GM12891 (cell line): Measurements from ENCODE around the gene CHCT1.
A peak's percentile ranks its signal among the peaks of the same experiment; 100 is the strongest.

Experiments
- DNase-seq: peaks from one replicate; pipeline ENCODE4 v3.0.0; 2011; ENCODE audit warnings: low spot score; ENCODE audit not compliant: insufficient read length
- FAIRE-seq: peaks from 2 replicates; lab custom pipeline; 2011; peaks lifted over from hg19 to GRCh38; lab: Jason Lieb, UNC
- PAX5 ChIP-seq: IDR thresholded peaks from 2 replicates; pipeline ENCODE4 v1.6.1; 2011; ENCODE audit warnings: low read length, moderate library complexity, mild to moderate bottlenecking; ENCODE audit not compliant: insufficient read depth, severe bottlenecking
- POLR2A ChIP-seq: IDR thresholded peaks from 2 replicates; pipeline ENCODE4 v1.6.1; 2011; ENCODE audit warnings: low read depth, low read length, control low read depth
- POLR2AphosphoS5 ChIP-seq: IDR thresholded peaks from 2 replicates; pipeline ENCODE4 v1.6.1; 2011; ENCODE audit warnings: low read depth, low read length, control low read depth
- POU2F2 ChIP-seq: IDR thresholded peaks from 2 replicates; pipeline ENCODE4 v1.6.1; 2011; ENCODE audit warnings: low read depth, mild to moderate bottlenecking, control low read depth, low read length, moderate library complexity
- SPI1 ChIP-seq: IDR thresholded peaks from 2 replicates; pipeline ENCODE4 v1.6.1; 2011; ENCODE audit warnings: low read depth, low read length, control low read depth
- TAF1 ChIP-seq: IDR thresholded peaks from 2 replicates; pipeline ENCODE4 v1.6.1; 2011; ENCODE audit warnings: low read depth, low read length, control low read depth

CHCT1 gene

DNA sequence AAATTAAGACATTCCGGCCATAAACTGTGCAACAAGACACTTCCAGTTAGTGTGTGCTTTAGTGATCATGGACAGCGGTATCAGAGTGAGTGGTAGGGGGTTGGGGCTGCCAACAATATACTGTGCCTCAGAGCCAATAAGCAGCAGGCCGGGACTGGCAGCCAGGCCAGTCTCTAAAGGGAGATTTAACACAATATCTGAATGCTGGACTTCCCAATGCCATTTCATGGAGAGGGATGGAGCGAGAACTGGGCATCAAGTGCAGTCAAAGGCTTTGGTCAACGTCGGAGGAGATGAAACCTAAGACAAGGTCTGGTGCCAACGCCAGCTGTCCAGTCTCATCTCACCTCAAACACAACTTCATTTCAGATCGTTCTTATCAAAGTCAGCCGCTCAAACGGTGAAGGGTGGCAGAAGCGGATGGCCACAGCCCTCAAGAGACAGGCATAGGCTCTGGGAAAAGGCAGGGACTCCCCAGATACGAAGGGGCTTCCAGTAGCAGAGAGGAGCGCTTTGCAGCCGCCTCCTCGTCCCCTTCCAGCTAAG, 31.3 kb upstream of the CHCT1 start:
- FAIRE-seq (peak; percentile 35), DNase-seq (no peak)
- TF ChIP-seq SPI1 (no peak), POU2F2 (no peak), TAF1 (no peak), POLR2A (no peak), PAX5 (no peak), POLR2AphosphoS5 (no peak)

DNA sequence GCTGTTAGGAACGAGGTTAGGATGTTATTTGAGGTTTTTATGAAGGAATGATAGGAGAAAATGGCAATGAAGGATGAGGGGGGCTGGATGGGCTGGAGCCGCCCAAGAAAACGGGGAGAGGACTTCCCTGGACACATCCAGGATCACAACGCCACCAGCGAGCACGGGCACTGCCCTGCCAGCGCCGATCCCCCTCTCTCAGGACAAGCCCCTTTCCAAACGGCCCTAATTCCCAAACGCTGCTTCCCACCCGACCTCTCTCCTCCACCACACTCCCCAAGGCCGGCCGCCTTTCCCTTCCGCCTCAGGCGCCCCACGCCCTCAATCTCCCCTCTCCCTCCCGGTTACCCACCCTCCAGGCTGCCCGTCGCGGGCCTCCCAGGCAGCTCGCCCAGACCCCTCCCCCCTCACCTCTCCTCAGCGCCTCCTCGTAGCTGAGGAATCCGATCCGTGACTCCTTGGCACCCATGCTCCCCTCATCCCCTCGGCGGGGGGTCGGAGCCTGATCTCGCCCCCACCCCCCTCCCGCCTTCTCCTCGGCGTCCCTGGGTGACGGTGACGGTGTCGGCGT, 30.7 kb upstream of the CHCT1 start:
- DNase-seq, result no peak
- FAIRE-seq, result no peak
- TF ChIP-seq TAF1 (no peak), POU2F2 (0 out of 2 replicates have a peak, but pooled peaks have one; percentile 46), POLR2AphosphoS5 (peak; percentile 19; the same call in 1 of the 2 replicates), POLR2A (no peak), SPI1 (no peak), PAX5 (no peak)

DNA sequence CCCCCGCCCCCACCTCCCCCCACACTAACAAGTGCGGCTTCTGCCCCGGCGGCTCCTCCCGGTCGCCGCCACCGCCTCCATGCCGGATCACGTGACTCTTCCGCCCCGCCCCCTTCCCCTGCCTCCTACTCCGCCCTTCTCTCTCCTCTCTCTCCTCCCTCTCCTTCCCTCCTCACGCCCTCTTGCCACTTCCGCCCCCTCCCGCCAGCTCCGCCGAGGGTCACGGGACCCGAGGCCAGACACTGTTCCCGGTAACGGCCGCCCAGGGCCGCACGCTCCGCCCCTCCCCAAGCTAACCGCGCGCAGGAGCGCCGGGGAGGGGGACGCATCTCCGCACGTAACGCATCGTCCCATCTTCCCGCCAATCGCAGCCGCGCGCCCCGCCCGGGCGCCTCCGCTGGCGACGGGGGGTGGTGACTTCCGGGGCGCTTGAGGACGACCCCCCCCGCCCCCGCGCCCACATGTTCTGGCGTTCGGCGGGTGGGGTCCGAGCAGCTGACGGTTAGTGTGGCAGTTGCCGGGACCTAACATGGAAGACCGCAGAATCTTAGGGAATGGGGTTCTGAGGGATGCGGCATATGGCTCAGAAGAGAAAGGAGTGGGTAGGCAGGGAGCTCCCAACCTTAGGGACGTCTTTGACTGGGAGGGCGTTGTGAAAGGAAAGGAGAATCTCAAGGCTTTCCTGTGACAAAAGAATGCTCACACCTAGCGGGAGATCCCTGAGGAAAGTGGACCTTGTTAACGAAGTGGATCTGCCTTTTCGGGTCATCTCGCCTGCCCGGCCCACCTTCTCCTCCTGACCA, 30.0 kb upstream of the CHCT1 start, which contains the start of gene USP32:
Gene USP32 (minus strand): TSS at position 92 of the 803 bp plus-strand sequence. CDS start 194 bp downstream, outside the sequence.
- FAIRE-seq (peak; percentile 85), DNase-seq (peak; percentile 86)
- TF ChIP-seq POLR2A (0 out of 2 replicates have a peak, but pooled peaks have one; percentile 44), SPI1 (peak; percentile 57), POLR2AphosphoS5 (no peak), POU2F2 (peak; percentile 44; the same call in 1 of the 2 replicates), PAX5 (no peak), TAF1 (peak; percentile 69)

DNA sequence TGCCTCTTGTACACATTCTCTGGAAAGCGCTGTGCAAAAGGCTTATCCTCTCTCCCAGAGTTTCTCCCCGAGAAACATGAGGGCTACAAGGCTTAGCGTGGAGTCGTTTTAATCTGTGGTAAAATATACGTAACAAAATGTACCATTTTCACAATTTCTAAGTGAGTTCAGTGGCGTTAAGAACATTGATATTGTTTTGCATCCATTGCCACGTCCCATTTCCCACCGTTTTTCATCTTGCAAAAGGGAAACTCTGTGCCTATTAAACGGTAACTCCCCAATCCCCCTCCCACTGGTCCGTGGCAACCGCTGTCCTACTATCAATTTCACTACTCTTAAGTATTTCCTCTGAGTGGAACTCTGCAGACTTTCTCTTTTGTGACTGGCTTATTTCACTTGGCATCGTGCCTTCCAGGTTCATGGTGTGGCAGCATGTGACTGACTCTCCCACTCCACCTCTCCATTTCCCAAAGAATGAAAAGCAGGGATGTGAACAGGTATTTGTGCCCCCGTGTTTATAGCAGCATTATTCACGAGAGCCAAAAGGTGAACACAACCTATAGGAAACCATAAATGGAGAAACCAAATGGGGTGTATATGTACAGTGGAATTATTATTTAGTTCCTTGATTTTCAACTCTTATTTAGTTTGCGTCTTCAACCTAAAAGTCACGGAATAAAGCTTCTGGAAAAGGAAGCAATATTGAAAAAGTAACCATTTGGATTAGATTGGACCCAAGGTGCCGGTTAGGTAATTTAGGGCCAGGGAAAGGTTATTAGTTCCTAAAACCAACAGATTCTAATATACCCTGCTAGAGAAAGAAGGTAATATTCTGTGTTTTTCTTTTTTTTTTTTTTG, 29.2 kb upstream of the CHCT1 start:
- TF ChIP-seq POU2F2 (peak; percentile 16; the same call in 1 of the 2 replicates), TAF1 (no peak), SPI1 (no peak)
- peak; percentile 16 for FAIRE-seq
- DNase-seq, result no peak

DNA sequence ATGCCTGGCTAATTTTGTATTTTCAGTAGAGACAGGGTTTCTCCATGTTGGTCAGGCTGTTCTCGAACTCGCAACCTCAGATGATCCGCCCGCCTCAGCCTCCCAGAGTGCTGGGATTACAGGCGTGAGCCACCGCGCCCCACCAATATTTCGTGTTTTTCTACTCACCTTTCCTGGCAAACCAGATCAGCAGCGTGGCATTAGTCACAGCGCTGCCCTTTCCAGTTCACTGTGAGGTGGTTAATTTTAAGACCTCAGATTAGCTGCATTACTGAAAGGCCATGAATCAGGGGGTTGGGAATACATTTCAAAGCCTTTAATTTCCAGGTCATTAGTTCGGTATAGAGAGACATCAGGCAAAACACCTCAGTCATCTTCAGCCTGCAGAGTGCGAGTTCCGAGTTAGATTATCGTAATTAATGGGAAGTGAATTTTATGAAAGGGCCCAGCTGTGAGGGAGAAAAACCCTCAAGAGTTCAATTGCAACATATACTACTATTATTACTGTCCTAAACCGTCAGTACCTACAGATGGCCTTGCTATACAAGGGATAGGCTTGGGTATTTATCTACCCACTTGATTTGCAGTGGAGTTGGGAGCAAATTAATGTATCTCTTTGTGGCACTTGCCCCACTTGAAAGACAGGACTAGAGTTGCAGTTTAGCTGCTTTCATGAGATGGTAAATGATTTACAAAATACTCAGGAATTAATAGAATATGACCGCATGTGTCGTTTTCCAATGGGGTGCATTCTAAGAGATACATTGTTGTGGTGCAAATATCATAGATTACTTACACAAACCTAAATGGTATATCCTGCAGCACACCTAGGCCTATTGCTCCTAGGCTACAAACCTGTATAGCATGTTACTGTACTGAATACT, 28.2 kb upstream of the CHCT1 start:
- no peak for TF ChIP-seq PAX5
- DNase-seq (no peak), FAIRE-seq (no peak)

DNA sequence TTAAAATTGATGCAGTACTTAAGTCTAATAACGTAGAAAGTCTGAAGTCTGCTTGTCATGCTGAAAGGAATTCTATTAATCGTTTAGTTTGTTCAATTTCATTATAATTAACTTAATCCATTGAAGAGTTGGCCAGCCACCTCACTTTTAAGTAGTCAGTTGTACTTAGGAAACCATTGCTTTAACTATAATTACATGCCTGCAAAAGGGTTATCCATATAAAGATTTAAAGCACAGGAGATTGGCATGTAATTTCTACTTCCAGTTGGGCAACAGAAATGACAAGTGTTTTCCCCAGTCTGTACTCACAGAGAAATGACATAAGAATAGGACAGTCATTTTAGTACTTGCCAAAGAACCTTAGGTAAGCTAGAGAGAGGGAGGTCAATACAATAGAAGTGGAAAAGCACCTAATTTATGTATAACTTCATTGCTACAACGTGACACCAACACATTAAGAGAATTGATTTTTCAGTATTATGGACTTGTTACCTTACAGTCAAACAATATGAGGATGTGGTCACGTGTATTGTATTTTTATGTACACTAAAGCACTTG, 26.7 kb upstream of the CHCT1 start:
- no peak for TF ChIP-seq TAF1
- no peak for TF ChIP-seq POLR2AphosphoS5
- no peak for TF ChIP-seq POLR2A
- no peak for TF ChIP-seq SPI1
- TF ChIP-seq PAX5, result no peak
- TF ChIP-seq POU2F2, result no peak
- FAIRE-seq (no peak), DNase-seq (no peak)

DNA sequence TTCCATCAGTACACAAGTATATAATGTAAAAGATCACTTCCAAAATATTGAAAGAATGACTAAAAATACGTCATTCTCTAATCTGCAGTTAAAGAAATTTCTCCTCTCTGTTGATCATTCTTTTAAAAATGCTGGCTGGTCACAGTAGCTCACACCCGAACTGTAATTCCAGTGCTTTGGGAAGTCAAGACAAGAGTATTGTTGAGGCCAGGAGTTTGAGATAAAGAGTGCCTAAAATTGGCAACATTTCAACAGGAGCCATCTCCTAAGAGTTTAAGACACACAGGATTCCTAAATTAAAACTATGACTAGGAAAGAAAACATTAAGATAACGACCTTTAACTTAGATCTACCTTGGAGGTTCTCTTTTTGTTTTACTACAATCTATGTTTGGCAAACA, 25.9 kb upstream of the CHCT1 start:
- TF ChIP-seq POLR2AphosphoS5, result no peak
- no peak for TF ChIP-seq POU2F2
- TF ChIP-seq TAF1, result no peak
- DNase-seq (no peak), FAIRE-seq (no peak)

DNA sequence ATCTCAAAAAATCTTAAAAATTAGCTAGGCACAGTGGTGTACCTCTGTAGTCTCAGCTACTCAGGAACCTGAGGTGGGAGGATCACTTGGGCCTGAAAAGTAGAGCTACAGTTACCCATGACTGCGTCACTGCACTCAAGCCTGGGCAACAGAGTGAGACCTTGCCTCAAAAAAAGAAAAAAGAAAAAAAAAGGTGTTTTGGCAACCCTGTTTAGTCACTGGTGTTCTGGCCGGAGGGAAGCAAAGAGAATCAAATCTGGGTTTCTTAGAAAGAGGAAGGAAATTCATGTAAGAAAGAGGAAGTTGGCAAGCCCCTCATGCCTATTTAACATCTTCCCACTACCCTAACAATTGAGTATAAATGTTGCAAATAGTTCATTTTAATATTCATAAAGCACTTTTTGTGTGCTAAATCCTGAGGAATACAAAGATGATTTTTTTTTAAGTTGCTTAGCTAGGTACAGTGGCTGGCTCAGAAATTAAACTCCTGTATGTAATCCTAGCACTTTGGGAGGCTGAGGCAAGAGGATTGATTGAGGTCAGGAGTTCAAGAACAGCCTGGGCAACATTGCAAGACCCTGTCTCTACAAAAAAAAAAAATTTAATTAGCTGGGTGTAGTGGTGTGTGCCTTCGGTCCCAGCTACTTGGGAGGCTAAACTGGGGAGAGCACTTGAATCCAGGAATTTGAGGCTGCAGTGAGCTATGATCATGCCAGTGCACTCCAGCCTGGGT, 23.9 kb upstream of the CHCT1 start:
- FAIRE-seq (peak; percentile 69), DNase-seq (no peak)
- TF ChIP-seq SPI1, result peak; percentile 77
- no peak for TF ChIP-seq POLR2A
